Keratinocyte (primary cell): ENCODE results near the gene ACOT7.

Experiments
- EZH2 ChIP-seq: IDR thresholded peaks from one replicate; pipeline ENCODE4 v1.6.1; 2012; ENCODE audit warnings: inconsistent platforms, mild to moderate bottlenecking, low read length, moderate library complexity
- TF ChIP-seq, protein P1 (sequence below), 3 experiments: IDR thresholded peaks in 1 of 3; conservative IDR thresholded peaks in 1 of 3; optimal IDR thresholded peaks in 1 of 3; 2 replicates in 2 of 3; 3 replicates in 1 of 3; pipeline versions ENCODE3 to v1.5.1; 2011; ENCODE audit warnings: low read length in 3 of 3, mild to moderate bottlenecking in 3 of 3, moderate library complexity in 2 of 3, control low read depth in 1 of 3, inconsistent platforms in 1 of 3; ENCODE audit not compliant: insufficient read depth in 2 of 3; ENCODE audit errors: extremely low read depth in 1 of 3

GRCh38 chr1:6288026-6288425, 105.5 kb downstream of the ACOT7 start:
- TF ChIP-seq EZH2 = no peak
- TF ChIP-seq, protein P1, sequence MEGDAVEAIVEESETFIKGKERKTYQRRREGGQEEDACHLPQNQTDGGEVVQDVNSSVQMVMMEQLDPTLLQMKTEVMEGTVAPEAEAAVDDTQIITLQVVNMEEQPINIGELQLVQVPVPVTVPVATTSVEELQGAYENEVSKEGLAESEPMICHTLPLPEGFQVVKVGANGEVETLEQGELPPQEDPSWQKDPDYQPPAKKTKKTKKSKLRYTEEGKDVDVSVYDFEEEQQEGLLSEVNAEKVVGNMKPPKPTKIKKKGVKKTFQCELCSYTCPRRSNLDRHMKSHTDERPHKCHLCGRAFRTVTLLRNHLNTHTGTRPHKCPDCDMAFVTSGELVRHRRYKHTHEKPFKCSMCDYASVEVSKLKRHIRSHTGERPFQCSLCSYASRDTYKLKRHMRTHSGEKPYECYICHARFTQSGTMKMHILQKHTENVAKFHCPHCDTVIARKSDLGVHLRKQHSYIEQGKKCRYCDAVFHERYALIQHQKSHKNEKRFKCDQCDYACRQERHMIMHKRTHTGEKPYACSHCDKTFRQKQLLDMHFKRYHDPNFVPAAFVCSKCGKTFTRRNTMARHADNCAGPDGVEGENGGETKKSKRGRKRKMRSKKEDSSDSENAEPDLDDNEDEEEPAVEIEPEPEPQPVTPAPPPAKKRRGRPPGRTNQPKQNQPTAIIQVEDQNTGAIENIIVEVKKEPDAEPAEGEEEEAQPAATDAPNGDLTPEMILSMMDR (optimal IDR thresholded peaks at IDR 0.05 in 1 of 3, IDR thresholded peaks at IDR 0.05 in 1 of 3, conservative IDR thresholded peaks at IDR 0.05 in 1 of 3; ENCODE audit: extremely low read depth in 1 of 3, insufficient read depth in 2 of 3, low read length in 3 of 3) = no peak
